SU-DHL-6 (cell line): ENCODE measurements around the gene KLHL12.

Source experiments
- H2AFZ ChIP-seq: fragments of 200-600 bp; sonication (generic); 2 replicates; pipeline ENCODE4 v1.6.1; 2014; ENCODE audit warnings: low read depth, mild to moderate bottlenecking, moderate library complexity, mixed read lengths, antibody characterized with exemption, low read length; ENCODE audit not compliant: severe bottlenecking
- H3F3A ChIP-seq: fragments of 200-600 bp; shearing (Covaris generic); 2 replicates; pipeline ENCODE4 v1.6.0; 2016; ENCODE audit warnings: antibody characterized with exemption, mild to moderate bottlenecking; ENCODE audit not compliant: insufficient read depth
- H3K27ac ChIP-seq: fragments of 200-600 bp; sonication (generic); 2 replicates; pipeline ENCODE4 v1.5.1; 2016; ENCODE audit warnings: low read depth, mild to moderate bottlenecking, low read length, moderate library complexity, mixed read lengths
- H3K27me3 ChIP-seq: fragments of 200-600 bp; sonication (generic), shearing (Covaris generic); 2 replicates; pipeline ENCODE4 v1.6.0; 2014; ENCODE audit warnings: mild to moderate bottlenecking, low read length
- H3K36me3 ChIP-seq: fragments of 200-600 bp; sonication (generic); 2 replicates; pipeline ENCODE4 v1.6.1; 2014; ENCODE audit warnings: mild to moderate bottlenecking, low read length, mixed read lengths
- H3K4me2 ChIP-seq: fragments of 300-600, 200-600 bp; shearing (Covaris generic), sonication (generic); 2 replicates; pipeline ENCODE4 v1.6.0; 2014; ENCODE audit warnings: low read length, low read depth, mild to moderate bottlenecking; ENCODE audit not compliant: poor library complexity, severe bottlenecking
- H3K4me3 ChIP-seq: fragments of 200-600 bp; sonication (generic); 2 replicates; pipeline ENCODE4 v1.5.1; 2014; ENCODE audit warnings: antibody characterized with exemption, low read length, mild to moderate bottlenecking, mixed read lengths; ENCODE audit not compliant: insufficient read depth, poor library complexity, severe bottlenecking
- H3K79me2 ChIP-seq: fragments of 200-600 bp; sonication (generic); 2 replicates; pipeline ENCODE4 v1.6.1; 2014; ENCODE audit warnings: mild to moderate bottlenecking, low read length, moderate library complexity; ENCODE audit not compliant: insufficient read depth
- H3K9ac ChIP-seq: fragments of 200-600 bp; sonication (generic); 2 replicates; pipeline ENCODE4 v1.7.0; 2014; ENCODE audit warnings: mild to moderate bottlenecking, low read length
- H3K9me2 ChIP-seq: fragments of 200-600 bp; sonication (generic); replicated peaks from 2 replicates; pipeline ENCODE4 v1.6.1; 2014; ENCODE audit warnings: low read length; ENCODE audit not compliant: insufficient read depth
- H3K9me3 ChIP-seq: fragments of 200-600 bp; sonication (generic); 2 replicates; pipeline ENCODE4 v1.6.1; 2014; ENCODE audit warnings: low read length, mixed read lengths; ENCODE audit not compliant: insufficient read depth
- H4K20me1 ChIP-seq: fragments of 200-600 bp; sonication (generic); 2 replicates; pipeline ENCODE4 v1.6.1; 2014; ENCODE audit warnings: low read depth, mild to moderate bottlenecking, antibody characterized with exemption, low read length, moderate library complexity, mixed read lengths
- CTCF ChIP-seq: fragments of 200-600 bp; sonication (generic); IDR thresholded peaks from one replicate; pipeline ENCODE4 v1.5.1; 2017; ENCODE audit warnings: antibody characterized with exemption, mild to moderate bottlenecking, low read length, moderate library complexity; ENCODE audit not compliant: insufficient read depth, poor library complexity, severe bottlenecking
- EZH2phosphoT487 ChIP-seq: fragments of 200-600 bp; sonication (generic), shearing (Covaris generic); conservative IDR thresholded peaks from 2 replicates; pipeline ENCODE4 v1.6.1; 2018; ENCODE audit warnings: mild to moderate bottlenecking, antibody characterized with exemption, low read length, moderate library complexity, mixed read lengths

The KLHL12 gene

DNA sequence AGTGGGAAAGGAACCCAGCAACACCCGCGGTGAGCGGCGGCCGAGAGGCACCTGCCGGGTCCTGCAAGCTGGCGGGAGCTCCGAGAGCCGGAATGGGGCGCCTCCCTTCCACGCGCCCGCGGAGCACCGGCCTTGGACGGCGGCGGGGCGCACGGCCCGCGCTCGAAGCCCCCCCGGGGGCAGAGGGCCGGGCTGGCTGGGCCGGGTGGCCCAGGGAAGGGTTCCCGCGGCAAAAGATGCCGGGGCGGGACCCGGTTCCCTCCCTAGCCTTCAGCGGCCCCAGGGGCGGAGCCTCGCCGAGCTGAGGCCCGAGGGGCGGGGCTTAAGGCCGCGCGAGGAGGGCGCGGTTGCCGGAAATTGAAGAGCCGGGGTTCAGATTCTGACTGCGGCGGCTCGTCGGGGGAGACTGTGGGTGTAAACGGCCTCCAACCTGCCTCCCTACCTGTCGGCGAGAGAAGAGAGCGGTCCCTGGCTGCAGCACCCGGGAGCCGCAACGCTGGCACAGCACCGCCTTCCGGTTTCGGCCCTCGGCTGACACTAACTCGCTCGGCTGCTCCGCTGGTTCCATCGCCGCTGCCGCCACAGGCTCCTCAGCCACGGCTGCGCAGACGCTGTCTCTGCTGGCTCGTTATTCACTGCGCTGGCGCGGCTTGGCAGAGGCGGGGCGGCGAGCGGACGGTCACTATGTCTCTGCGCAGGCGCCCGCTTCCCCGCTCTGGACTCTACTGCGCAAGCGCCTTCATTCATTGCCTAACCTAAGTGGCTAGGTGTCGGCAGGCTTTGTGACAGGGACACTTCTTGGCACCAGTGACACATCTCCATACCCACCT is 38.3 kb downstream of the KLHL12 start, which contains the start of gene RABIF:
Gene RABIF, minus strand, starts transcription at position 619 of the 830 bp plus-strand sequence. Its CDS starts 51 bp downstream, at position 568.
- H3K4me2 ChIP-seq: peak within 1 kb of the TSS; percentile 91
- no peaks in the 10 kb centered on the region for H3K9me2 ChIP-seq
- no peaks in the 10 kb centered on the region for H3K36me3 ChIP-seq
- peak within 1 kb of the TSS; percentile 83 for H3K9ac ChIP-seq
- peaks cover 9% of the 10 kb centered on the region; the same call in 1 of the 2 replicates for H3F3A ChIP-seq
- H3K27ac ChIP-seq: peak within 1 kb of the TSS; percentile 83
- H3K79me2 ChIP-seq: peaks cover 41% of the 10 kb centered on the region
- no peaks in the 10 kb centered on the region for H4K20me1 ChIP-seq
- H2AFZ ChIP-seq: peak within 1 kb of the TSS; percentile 62
- no peaks in the 10 kb centered on the region for H3K27me3 ChIP-seq
- TF ChIP-seq CTCF: no peak
- no peaks in the 10 kb centered on the region for H3K9me3 ChIP-seq
- H3K4me3 ChIP-seq: peak within 1 kb of the TSS; percentile 80

GRCh38 chr1:202888221-202888530 is 38.9 kb downstream of the KLHL12 start:
- peak overlapping the region; percentile 83 for H3K27ac ChIP-seq
- TF ChIP-seq CTCF (no peak), EZH2phosphoT487 (no peak)
- H3K9me2 ChIP-seq: no peaks in the 10 kb centered on the region
- H3K4me2 ChIP-seq: peak overlapping the region; percentile 91
- no peaks in the 10 kb centered on the region for H3K9me3 ChIP-seq
- H3K9ac ChIP-seq: peak overlapping the region; percentile 83
- peak overlapping the region; percentile 37 for H2AFZ ChIP-seq
- H3K79me2 ChIP-seq: peaks cover 46% of the 10 kb centered on the region
- H4K20me1 ChIP-seq: no peaks in the 10 kb centered on the region
- H3F3A ChIP-seq: peaks cover 9% of the 10 kb centered on the region; the same call in 1 of the 2 replicates
- no peaks in the 10 kb centered on the region for H3K27me3 ChIP-seq
- H3K36me3 ChIP-seq: no peaks in the 10 kb centered on the region
- H3K4me3 ChIP-seq: peak overlapping the region; percentile 80

DNA sequence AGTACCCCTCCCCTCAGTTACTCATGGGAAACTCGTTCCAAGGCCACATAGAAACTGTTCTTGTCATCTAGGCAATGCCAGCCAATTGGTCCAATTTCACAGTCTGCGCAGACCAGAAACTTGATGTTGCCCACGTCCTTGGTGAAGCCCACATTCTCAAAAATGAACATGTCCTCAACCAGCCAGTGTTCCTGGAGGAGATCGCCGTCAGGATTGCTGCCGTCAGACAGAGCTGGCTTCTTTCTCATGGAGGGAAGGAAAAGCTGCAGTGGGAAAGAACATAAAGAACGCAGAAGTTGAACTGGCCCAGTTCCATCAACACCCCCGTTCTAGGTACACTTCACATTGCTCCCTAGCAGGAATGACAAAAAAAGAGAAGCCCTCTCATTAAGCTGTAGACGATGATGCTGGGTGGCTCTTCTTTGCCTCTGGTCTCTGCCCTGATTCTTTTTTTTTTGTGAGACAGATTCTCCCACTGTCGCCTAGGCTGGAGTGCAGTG is 46.0 kb downstream of the KLHL12 start:
- H3K36me3 ChIP-seq: 0 out of 2 replicates have a peak, but pooled peaks cover 11% of the 10 kb centered on the region
- no peak overlapping the region for H3K27ac ChIP-seq
- no peak overlapping the region for H3K4me2 ChIP-seq
- H3K9me2 ChIP-seq: no peaks in the 10 kb centered on the region
- peaks cover 41% of the 10 kb centered on the region for H3K79me2 ChIP-seq
- H4K20me1 ChIP-seq: no peaks in the 10 kb centered on the region; the same call in 1 of the 2 replicates
- H3K27me3 ChIP-seq: no peaks in the 10 kb centered on the region
- no peak for TF ChIP-seq CTCF
- TF ChIP-seq EZH2phosphoT487: no peak
- no peaks in the 10 kb centered on the region for H3K9me3 ChIP-seq
- H3K9ac ChIP-seq: no peak overlapping the region
- H3F3A ChIP-seq: no peaks in the 10 kb centered on the region
- no peak overlapping the region for H2AFZ ChIP-seq
- no peak overlapping the region for H3K4me3 ChIP-seq
